Thoracic aorta (tissue), 2 donors: ENCODE data around the gene PRKN. TPM values are rescaled to one million over a fixed set of nuclear protein-coding genes. Genes with fewer than 3 reads are reported as not detected.

Experiments
- ATAC-seq: fragments of 150-250 bp; one replicate; pipeline ENCODE4 v1.8.0; 2017; ENCODE audit warnings: low read depth; ENCODE audit not compliant: insufficient number of reproducible peaks, low FRiP score
- DNase-seq: peaks from one replicate; pipeline ENCODE4 v3.0.0-alpha.2; 2020; ENCODE audit warnings: low spot score
- H3K27ac ChIP-seq, 2 donors: fragments of 200-600 bp; sonication (generic); 1 replicate in 1 of 2; 2 replicates in 1 of 2; pipeline ENCODE4 v1.5.1; 2016; ENCODE audit warnings: mild to moderate bottlenecking in 2 of 2, moderate library complexity in 2 of 2
- H3K27me3 ChIP-seq: fragments of 200-600 bp; sonication (generic); replicated peaks from 2 replicates; pipeline ENCODE4 v1.6.0; 2016; ENCODE audit warnings: mild to moderate bottlenecking; ENCODE audit not compliant: insufficient read depth
- H3K36me3 ChIP-seq: fragments of 200-600 bp; sonication (generic); one replicate; pipeline ENCODE4 v1.5.1; 2016
- H3K4me1 ChIP-seq, 2 donors: fragments of 200-600 bp; sonication (generic); 1 replicate in 1 of 2; 2 replicates in 1 of 2; pipeline versions ENCODE4 v1.5.1 to v1.6.0; 2016; ENCODE audit warnings: low read depth in 2 of 2, mild to moderate bottlenecking in 1 of 2; ENCODE audit not compliant: control insufficient read depth in 1 of 2
- H3K4me3 ChIP-seq: fragments of 200-600 bp; sonication (generic); 2 replicates; pipeline ENCODE4 v1.5.1; 2016; ENCODE audit warnings: mild to moderate bottlenecking
- H3K9me3 ChIP-seq: fragments of 200-600 bp; sonication (generic); 2 replicates; pipeline ENCODE4 v1.5.1; 2016
- CTCF ChIP-seq: fragments of 200-600 bp; sonication (generic); IDR thresholded peaks from one replicate; pipeline ENCODE4 v1.5.1; 2019; ENCODE audit warnings: antibody characterized with exemption
- total RNA-seq, 2 donors: library from RNA; depleted of rRNA; stranded (reverse); fragments of >200 nt; gene quantifications; one replicate each; pipeline versions ENCODE4 v1.1.0 to v1.2.3, GENCODE V29; 2016

Gene PRKN
- total RNA-seq, 2 donors from 2014 or later = 10.4 to 23.8 TPM

- ATAC-seq = no peak
- Histone ChIP-seq H3K27me3 (no peaks in the 10 kb centered on the region), H3K4me3 (no peak overlapping the region), H3K36me3 (no peaks in the 10 kb centered on the region), H3K27ac (no peak overlapping the region), H3K9me3 (no peaks in the 10 kb centered on the region), H3K4me1 (no peaks in the 10 kb centered on the region)
- no peak for TF ChIP-seq CTCF
- no peak for DNase-seq
These were observed 13.4 kb downstream of the PRKN start for GRCh38 chr6:162713974-162714780.

GRCh38 chr6:162712694-162713093, 14.9 kb downstream of the PRKN start:
- TF ChIP-seq CTCF = no peak
- Histone ChIP-seq H3K9me3 (no peaks in the 10 kb centered on the region), H3K27ac (no peak overlapping the region), H3K4me3 (no peak overlapping the region), H3K36me3 (no peaks in the 10 kb centered on the region), H3K27me3 (no peaks in the 10 kb centered on the region), H3K4me1 (no peaks in the 10 kb centered on the region)
- ATAC-seq (no peak), DNase-seq (no peak)

- H3K9me3 ChIP-seq = no peaks in the 10 kb centered on the region
- H3K27ac ChIP-seq = no peak overlapping the region
- H3K4me3 ChIP-seq = no peak overlapping the region
- ATAC-seq (no peak), DNase-seq (no peak)
- no peaks in the 10 kb centered on the region for H3K4me1 ChIP-seq
- no peak for TF ChIP-seq CTCF
- H3K27me3 ChIP-seq = no peaks in the 10 kb centered on the region
- no peaks in the 10 kb centered on the region for H3K36me3 ChIP-seq
These were observed 16.2 kb downstream of the PRKN start for GRCh38 chr6:162711376-162711775.

GRCh38 chr6:162710936-162711335, 16.6 kb downstream of the PRKN start:
- H3K9me3 ChIP-seq = no peaks in the 10 kb centered on the region
- H3K27ac ChIP-seq = no peak overlapping the region
- H3K27me3 ChIP-seq = no peaks in the 10 kb centered on the region
- no peak for ATAC-seq
- no peak overlapping the region for H3K4me3 ChIP-seq
- H3K4me1 ChIP-seq = no peaks in the 10 kb centered on the region
- no peak for TF ChIP-seq CTCF
- no peaks in the 10 kb centered on the region for H3K36me3 ChIP-seq
- DNase-seq = no peak

- H3K9me3 ChIP-seq = no peaks in the 10 kb centered on the region
- TF ChIP-seq CTCF = no peak
- no peaks in the 10 kb centered on the region for H3K36me3 ChIP-seq
- no peak overlapping the region for H3K27ac ChIP-seq
- H3K4me3 ChIP-seq = no peak overlapping the region
- H3K27me3 ChIP-seq = no peaks in the 10 kb centered on the region
- ATAC-seq (no peak), DNase-seq (no peak)
- H3K4me1 ChIP-seq = no peaks in the 10 kb centered on the region
These were observed 17.1 kb downstream of the PRKN start for GRCh38 chr6:162710419-162710818.
